HG03469 (cell line): ENCODE results near the gene CASZ1.

Experiments used
- ATAC-seq: cut with Tn5 transposase; IDR thresholded peaks from one replicate; pipeline ENCODE4 v1.9.1; 2021; ENCODE audit warnings: mild to moderate bottlenecking, moderate library complexity, moderate number of reproducible peaks; ENCODE audit not compliant: unreplicated experiment

Gene CASZ1

GRCh38 chr1:10589074-10589473 lies 207.4 kb downstream of the CASZ1 start:
- no peak for ATAC-seq

GRCh38 chr1:10588640-10589039 lies 207.8 kb downstream of the CASZ1 start:
- ATAC-seq = no peak
